Tibial artery (tissue), 4 donors: Measurements from ENCODE around the gene ARFGAP1.
"Not testable (repeated sequence)": the region's sequence is repeated elsewhere in the genome, so short reads cannot be mapped to it uniquely, and the experiment has no call there.

Experiments
- DNase-seq, 2 donors: peaks; one replicate each; pipeline ENCODE4 v3.0.0-alpha.2; 2019
- H3K27ac ChIP-seq, 2 donors: fragments of 200-600 bp; sonication (generic) in 1 of 2; 1 replicate in 1 of 2; 2 replicates in 1 of 2; pipeline ENCODE4 v1.5.1; 2018 to 2019; ENCODE audit warnings: mild to moderate bottlenecking in 1 of 2
- H3K27me3 ChIP-seq, 2 donors: fragments of 200-600 bp; sonication (generic) in 1 of 2; one replicate each; pipeline versions ENCODE4 v1.5.1 to v1.6.0; 2016 to 2019
- H3K36me3 ChIP-seq, 3 donors: fragments of 200-600 bp; sonication (generic) in 2 of 3; one replicate each; pipeline ENCODE4 v1.5.1; 2016 to 2019; ENCODE audit warnings: mild to moderate bottlenecking in 2 of 3
- H3K4me1 ChIP-seq, 4 donors: fragments of 200-600 bp; sonication (generic) in 2 of 4; 1 replicate in 3 of 4; 2 replicates in 1 of 4; pipeline ENCODE4 v1.5.1; 2016 to 2019
- H3K4me3 ChIP-seq, 2 donors: fragments of 200-600 bp; sonication (generic) in 1 of 2; 1 replicate in 1 of 2; 2 replicates in 1 of 2; pipeline ENCODE4 v1.5.1; 2018 to 2019; ENCODE audit warnings: mild to moderate bottlenecking in 2 of 2
- H3K9me3 ChIP-seq, 3 donors: fragments of 200-600 bp; sonication (generic) in 1 of 3; one replicate each; pipeline ENCODE4 v1.5.1; 2016 to 2019
- CTCF ChIP-seq, 2 experiments: fragments of 200-600 bp in 1 of 2; fragments of 450-650 bp in 1 of 2; IDR thresholded peaks; one replicate each; pipeline ENCODE4 v1.5.1; 2017 to 2019; ENCODE audit warnings: antibody characterized with exemption in 2 of 2, mild to moderate bottlenecking in 1 of 2, moderate library complexity in 1 of 2
- intact Hi-C: fragments of 100-400 bp; cut with DNase I; formaldehyde crosslinking; loops from one replicate; pipeline ENCODE4 v1.15.0; 2023; ENCODE audit warnings: low total_unique reads

ARFGAP1 gene

DNA sequence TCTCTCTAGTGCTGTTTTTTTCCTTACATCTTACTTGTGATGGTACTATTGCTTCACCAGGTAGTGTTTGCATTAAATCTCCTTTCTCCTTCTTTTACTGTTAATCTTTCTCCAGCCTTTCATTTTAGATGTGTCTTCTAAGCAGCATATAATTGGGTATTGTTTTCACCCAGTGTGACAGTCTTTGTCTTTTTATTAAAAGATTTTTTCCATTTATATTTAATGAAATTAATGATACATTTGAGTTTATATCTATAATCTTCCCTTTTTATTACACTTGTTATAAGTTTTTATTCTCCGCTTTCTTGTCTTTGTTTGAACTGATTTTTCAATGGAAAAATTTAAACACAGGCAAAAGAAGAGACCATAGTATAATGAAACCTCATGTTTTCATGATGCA, 29.1 kb downstream of the ARFGAP1 start:
- intact Hi-C loops = no loop called here
- peaks cover 0 to 57% of the 10 kb centered on the region in 2 donors for H3K27me3 ChIP-seq
- H3K27ac ChIP-seq = no peak overlapping the region
- peaks cover 0 to 7% (median 4%) of the 10 kb centered on the region in 3 donors for H3K9me3 ChIP-seq
- H3K36me3 ChIP-seq = no peaks in the 10 kb centered on the region
- no peak for TF ChIP-seq CTCF (IDR thresholded peaks at IDR 0.05)
- no peak for DNase-seq
- H3K4me1 ChIP-seq = no peaks in the 10 kb centered on the region
- no peak overlapping the region for H3K4me3 ChIP-seq

DNA sequence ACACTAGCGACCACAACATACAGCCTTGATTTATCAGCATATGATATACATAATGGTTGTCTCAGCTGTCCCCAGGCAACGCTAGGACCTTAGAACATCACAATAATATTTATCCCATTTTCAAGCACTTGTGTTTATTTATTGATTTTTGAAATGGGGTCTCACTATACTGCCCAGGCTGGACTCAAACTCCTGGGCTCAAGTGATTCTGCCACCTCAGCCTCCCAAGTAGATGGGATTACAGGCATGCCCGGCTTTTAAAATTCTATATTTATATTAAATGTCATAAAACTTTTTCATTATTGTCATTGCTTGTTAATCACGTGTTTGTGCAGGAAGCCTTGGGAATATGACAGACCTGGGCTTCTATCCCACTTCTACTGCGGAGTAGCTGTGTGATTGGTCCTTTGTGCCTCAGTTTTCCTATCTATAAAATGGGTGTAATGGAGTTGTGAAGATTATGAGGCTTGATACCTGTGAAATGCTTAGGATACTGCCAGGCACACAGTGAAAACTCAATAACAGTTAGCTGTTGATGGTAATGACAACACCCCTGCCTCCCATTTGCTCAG, 30.6 kb downstream of the ARFGAP1 start:
- Histone ChIP-seq H3K36me3 (no peaks in the 10 kb centered on the region), H3K4me1 (no peaks in the 10 kb centered on the region), H3K9me3 (peaks cover 0 to 7% (median 4%) of the 10 kb centered on the region in 3 donors), H3K4me3 (no peak overlapping the region), H3K27me3 (peaks cover 0 to 57% of the 10 kb centered on the region in 2 donors), H3K27ac (no peak overlapping the region)
- no peak for DNase-seq
- intact Hi-C loops = no loop called here
- no peak for TF ChIP-seq CTCF (IDR thresholded peaks at IDR 0.05)

GRCh38 chr20:63305393-63305792, 32.8 kb downstream of the ARFGAP1 start:
- no peak for DNase-seq
- Histone ChIP-seq H3K27me3 (peaks cover 0 to 67% of the 10 kb centered on the region in 2 donors), H3K9me3 (peaks cover 0 to 7% (median under 1%) of the 10 kb centered on the region in 3 donors), H3K27ac (no peak overlapping the region), H3K36me3 (no peaks in the 10 kb centered on the region), H3K4me3 (no peak overlapping the region), H3K4me1 (no peaks in the 10 kb centered on the region)
- no peak for TF ChIP-seq CTCF (IDR thresholded peaks at IDR 0.05)
- intact Hi-C loops = no loop called here

- H3K4me1 ChIP-seq, H3K36me3 ChIP-seq, H3K4me3 ChIP-seq, DNase-seq, intact Hi-C loops, H3K9me3 ChIP-seq, H3K27ac ChIP-seq: not testable (repeated sequence)
- H3K27me3 ChIP-seq = peaks cover 0 to 74% of the 10 kb centered on the region in 2 donors
Observed at GRCh38 chr20:63305933-63306672, 33.5 kb downstream of the ARFGAP1 start.

GRCh38 chr20:63306673-63307537, 34.3 kb downstream of the ARFGAP1 start:
- Histone ChIP-seq H3K27me3 (peaks cover 0 to 82% of the 10 kb centered on the region in 2 donors), H3K4me3 (no peak overlapping the region), H3K9me3 (no peaks in the 10 kb centered on the region), H3K36me3 (no peaks in the 10 kb centered on the region), H3K27ac (no peak overlapping the region), H3K4me1 (no peaks in the 10 kb centered on the region)
- DNase-seq = no peak
- TF ChIP-seq CTCF (IDR thresholded peaks at IDR 0.05) = no peak
- intact Hi-C loops = no loop called here
